ENCODE measurements around the gene RAPGEF6.

- no peak for TF ChIP-seq CTCF (optimal IDR thresholded peaks at IDR 0.05 in 1 of 3, IDR thresholded peaks at IDR 0.05 in 1 of 3, conservative IDR thresholded peaks at IDR 0.05 in 1 of 3; ENCODE audit: extremely low read depth in 1 of 3, insufficient read depth in 2 of 3, low read length in 3 of 3)
- TF ChIP-seq EZH2 (IDR thresholded peaks at IDR 0.05; ENCODE audit: low read length), result no peak
These were observed 203.2 kb downstream of the RAPGEF6 start for GRCh38 chr5:131431794-131432193.

Data from keratinocyte (primary cell).